Keratinocyte (primary cell): ENCODE data around the gene GLP2R.

Experiments
- EZH2 ChIP-seq: IDR thresholded peaks from one replicate; pipeline ENCODE4 v1.6.1; 2012; ENCODE audit warnings: inconsistent platforms, mild to moderate bottlenecking, low read length, moderate library complexity
- TF ChIP-seq, protein P1 (sequence below), 3 experiments: IDR thresholded peaks in 1 of 3; conservative IDR thresholded peaks in 1 of 3; optimal IDR thresholded peaks in 1 of 3; 2 replicates in 2 of 3; 3 replicates in 1 of 3; pipeline versions ENCODE3 to v1.5.1; 2011; ENCODE audit warnings: low read length in 3 of 3, mild to moderate bottlenecking in 3 of 3, moderate library complexity in 2 of 3, control low read depth in 1 of 3, inconsistent platforms in 1 of 3; ENCODE audit not compliant: insufficient read depth in 2 of 3; ENCODE audit errors: extremely low read depth in 1 of 3

- TF ChIP-seq, protein P1, sequence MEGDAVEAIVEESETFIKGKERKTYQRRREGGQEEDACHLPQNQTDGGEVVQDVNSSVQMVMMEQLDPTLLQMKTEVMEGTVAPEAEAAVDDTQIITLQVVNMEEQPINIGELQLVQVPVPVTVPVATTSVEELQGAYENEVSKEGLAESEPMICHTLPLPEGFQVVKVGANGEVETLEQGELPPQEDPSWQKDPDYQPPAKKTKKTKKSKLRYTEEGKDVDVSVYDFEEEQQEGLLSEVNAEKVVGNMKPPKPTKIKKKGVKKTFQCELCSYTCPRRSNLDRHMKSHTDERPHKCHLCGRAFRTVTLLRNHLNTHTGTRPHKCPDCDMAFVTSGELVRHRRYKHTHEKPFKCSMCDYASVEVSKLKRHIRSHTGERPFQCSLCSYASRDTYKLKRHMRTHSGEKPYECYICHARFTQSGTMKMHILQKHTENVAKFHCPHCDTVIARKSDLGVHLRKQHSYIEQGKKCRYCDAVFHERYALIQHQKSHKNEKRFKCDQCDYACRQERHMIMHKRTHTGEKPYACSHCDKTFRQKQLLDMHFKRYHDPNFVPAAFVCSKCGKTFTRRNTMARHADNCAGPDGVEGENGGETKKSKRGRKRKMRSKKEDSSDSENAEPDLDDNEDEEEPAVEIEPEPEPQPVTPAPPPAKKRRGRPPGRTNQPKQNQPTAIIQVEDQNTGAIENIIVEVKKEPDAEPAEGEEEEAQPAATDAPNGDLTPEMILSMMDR (optimal IDR thresholded peaks at IDR 0.05 in 1 of 3, IDR thresholded peaks at IDR 0.05 in 1 of 3, conservative IDR thresholded peaks at IDR 0.05 in 1 of 3; ENCODE audit: extremely low read depth in 1 of 3, insufficient read depth in 2 of 3, low read length in 3 of 3) = no peak
- TF ChIP-seq EZH2 = no peak
Measured at GRCh38 chr17:9788601-9789000, 37.1 kb upstream of the GLP2R start.
